Right renal cortex interstitium (tissue), 3 donors: Measurements from ENCODE around the gene IDH2. TPM values are rescaled to one million over a fixed set of nuclear protein-coding genes. Genes with fewer than 3 reads are reported as not detected.
"Not testable (repeated sequence)": the region's sequence is repeated elsewhere in the genome, so short reads cannot be mapped to it uniquely, and the experiment has no call there.

Experiments
- DNase-seq, 3 donors: peaks; one replicate each; pipeline ENCODE4 v3.0.0-alpha.2; 2013; ENCODE audit warnings: low read depth in 3 of 3, low spot score in 2 of 3
- polyA plus RNA-seq, 3 donors: library from polyadenylated mRNA; unstranded; fragments of 120-200 nt; gene quantifications; one replicate each; pipeline ENCODE4 v1.2.1, GENCODE V29; 2013; ENCODE audit not compliant: insufficient read length in 3 of 3

The IDH2 gene
- polyA plus RNA-seq, 3 donors, result 194 to 210 (median 196) TPM

- no peak for DNase-seq
Measured at GRCh38 chr15:90119367-90119766, 17.1 kb upstream of the IDH2 start.

GRCh38 chr15:90115783-90116182, 13.5 kb upstream of the IDH2 start:
- DNase-seq, result no peak

- DNase-seq, result no peak
Measured at GRCh38 chr15:90114451-90114901, 12.2 kb upstream of the IDH2 start.

- DNase-seq, result no peak
Measured at GRCh38 chr15:90113166-90113565, 10.9 kb upstream of the IDH2 start.

GRCh38 chr15:90109163-90109751, 7.0 kb upstream of the IDH2 start:
- not testable (repeated sequence) for DNase-seq

- not testable (repeated sequence) for DNase-seq
Measured at GRCh38 chr15:90108038-90108437, 5.8 kb upstream of the IDH2 start.

- no peak for DNase-seq
Measured at GRCh38 chr15:90106522-90107117, 4.4 kb upstream of the IDH2 start.

GRCh38 chr15:90105521-90105920, 3.3 kb upstream of the IDH2 start:
- no peak for DNase-seq

- no peak for DNase-seq
Measured at GRCh38 chr15:90104551-90104950, 2.3 kb upstream of the IDH2 start.

- no peak for DNase-seq
Measured at GRCh38 chr15:90103701-90104329, 1.5 kb upstream of the IDH2 start.

- DNase-seq, result no peak
Measured at GRCh38 chr15:90101130-90101968, 919 bp downstream of the IDH2 start.

GRCh38 chr15:90099868-90100831, 2.1 kb downstream of the IDH2 start:
- DNase-seq, result no peak

- DNase-seq, result no peak
Measured at GRCh38 chr15:90099072-90099867, 3.0 kb downstream of the IDH2 start.

- DNase-seq, result no peak
Measured at GRCh38 chr15:90097475-90097874, 4.8 kb downstream of the IDH2 start.

GRCh38 chr15:90095521-90095959, 6.7 kb downstream of the IDH2 start:
- no peak for DNase-seq

GRCh38 chr15:90091156-90091931, 10.9 kb downstream of the IDH2 start:
- DNase-seq, result no peak

GRCh38 chr15:90090226-90090848, 11.9 kb downstream of the IDH2 start:
- DNase-seq, result no peak
